ENCODE measurements around the gene AGAP3.
A peak's percentile ranks its signal among the peaks of the same experiment; 100 is the strongest.

Gene AGAP3

GRCh38 chr7:151167197-151167961 lies 81.1 kb downstream of the AGAP3 start, which contains the start of gene GBX1:
TSS of gene GBX1 (minus strand) at chr7:151167694. CDS start at chr7:151167548, 146 bp downstream.
- DNase-seq (ENCODE audit: low spot score), result no peak

- DNase-seq (ENCODE audit: low spot score), result peak; percentile 21
Observed at GRCh38 chr7:151168003-151168786, 81.9 kb downstream of the AGAP3 start.

GRCh38 chr7:151168787-151169162 lies 82.5 kb downstream of the AGAP3 start:
- no peak for DNase-seq (ENCODE audit: low spot score)

- peak; percentile 87 for DNase-seq (ENCODE audit: low spot score)
Observed at GRCh38 chr7:151172273-151173141, 86.2 kb downstream of the AGAP3 start.

GRCh38 chr7:151173386-151174245 lies 87.3 kb downstream of the AGAP3 start:
- no peak for DNase-seq (ENCODE audit: low spot score)

GRCh38 chr7:151174246-151175046 lies 88.2 kb downstream of the AGAP3 start:
- DNase-seq (ENCODE audit: low spot score), result no peak

GRCh38 chr7:151175047-151175792 lies 88.9 kb downstream of the AGAP3 start:
- DNase-seq (ENCODE audit: low spot score), result no peak

GRCh38 chr7:151175793-151176311 lies 89.6 kb downstream of the AGAP3 start:
- no peak for DNase-seq (ENCODE audit: low spot score)

GRCh38 chr7:151176401-151176800 lies 90.1 kb downstream of the AGAP3 start:
- no peak for DNase-seq (ENCODE audit: low spot score)

GRCh38 chr7:151177310-151177709 lies 91.0 kb downstream of the AGAP3 start:
- DNase-seq (ENCODE audit: low spot score), result no peak

- no peak for DNase-seq (ENCODE audit: low spot score)
Observed at GRCh38 chr7:151178236-151178635, 92.0 kb downstream of the AGAP3 start.

- no peak for DNase-seq (ENCODE audit: low spot score)
Observed at GRCh38 chr7:151178831-151179230, 92.6 kb downstream of the AGAP3 start.

- no peak for DNase-seq (ENCODE audit: low spot score)
Observed at GRCh38 chr7:151179287-151179860, 93.1 kb downstream of the AGAP3 start.

- no peak for DNase-seq (ENCODE audit: low spot score)
Observed at GRCh38 chr7:151179946-151180345, 93.7 kb downstream of the AGAP3 start.

- no peak for DNase-seq (ENCODE audit: low spot score)
Observed at GRCh38 chr7:151181011-151181431, 94.7 kb downstream of the AGAP3 start.

GRCh38 chr7:151185762-151186639 lies 99.7 kb downstream of the AGAP3 start:
- DNase-seq (ENCODE audit: low spot score), result no peak

GRCh38 chr7:151186640-151187408 lies 100.5 kb downstream of the AGAP3 start, which contains the start of gene ASB10:
TSS of gene ASB10 (minus strand) at chr7:151187250. CDS start at chr7:151187130, 120 bp downstream.
- DNase-seq (ENCODE audit: low spot score), result no peak
